ENCODE results near the gene CHST10.
"Not testable (repeated sequence)": the region's sequence is repeated elsewhere in the genome, so short reads cannot be mapped to it uniquely, and the experiment has no call there.

CHST10 gene

DNA sequence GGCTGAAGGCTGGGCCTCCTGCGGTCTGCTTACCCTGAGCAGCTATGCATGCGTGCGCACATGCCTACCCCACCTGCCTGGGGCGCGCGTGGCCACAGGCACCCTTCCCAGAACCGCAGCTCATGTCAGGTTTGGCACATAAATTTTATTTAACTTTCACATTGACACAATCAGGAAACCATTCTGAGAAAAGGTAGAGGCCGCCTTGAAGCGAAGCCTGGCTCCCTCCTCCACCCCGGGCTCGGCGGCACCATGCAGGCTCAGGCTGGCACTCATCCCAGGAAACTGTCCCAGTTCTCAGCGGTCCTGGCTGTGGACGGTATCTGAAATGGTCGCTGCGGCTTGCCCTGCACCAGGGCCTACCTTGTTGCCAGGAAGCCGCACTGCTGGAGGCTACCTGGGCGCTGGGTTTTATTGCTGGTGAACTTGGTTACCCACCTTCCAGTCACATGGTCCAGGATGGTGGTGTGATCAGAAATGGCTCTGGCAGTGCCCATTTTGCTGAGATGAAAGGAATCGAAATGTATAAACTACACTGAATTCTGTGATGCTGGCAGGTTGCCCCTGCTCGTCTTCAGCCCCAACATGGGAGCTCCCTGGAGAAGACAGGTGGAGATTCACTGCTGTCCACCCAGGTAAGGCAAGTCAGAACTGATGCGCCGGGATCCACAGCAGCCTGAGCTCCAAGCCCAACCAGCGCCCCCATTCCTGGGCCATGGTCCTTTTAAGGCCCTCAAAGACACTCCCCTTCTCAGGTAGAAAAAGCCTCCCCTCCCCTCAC, 25.5 kb downstream of the CHST10 start:
- DNase-seq, result no peak

DNA sequence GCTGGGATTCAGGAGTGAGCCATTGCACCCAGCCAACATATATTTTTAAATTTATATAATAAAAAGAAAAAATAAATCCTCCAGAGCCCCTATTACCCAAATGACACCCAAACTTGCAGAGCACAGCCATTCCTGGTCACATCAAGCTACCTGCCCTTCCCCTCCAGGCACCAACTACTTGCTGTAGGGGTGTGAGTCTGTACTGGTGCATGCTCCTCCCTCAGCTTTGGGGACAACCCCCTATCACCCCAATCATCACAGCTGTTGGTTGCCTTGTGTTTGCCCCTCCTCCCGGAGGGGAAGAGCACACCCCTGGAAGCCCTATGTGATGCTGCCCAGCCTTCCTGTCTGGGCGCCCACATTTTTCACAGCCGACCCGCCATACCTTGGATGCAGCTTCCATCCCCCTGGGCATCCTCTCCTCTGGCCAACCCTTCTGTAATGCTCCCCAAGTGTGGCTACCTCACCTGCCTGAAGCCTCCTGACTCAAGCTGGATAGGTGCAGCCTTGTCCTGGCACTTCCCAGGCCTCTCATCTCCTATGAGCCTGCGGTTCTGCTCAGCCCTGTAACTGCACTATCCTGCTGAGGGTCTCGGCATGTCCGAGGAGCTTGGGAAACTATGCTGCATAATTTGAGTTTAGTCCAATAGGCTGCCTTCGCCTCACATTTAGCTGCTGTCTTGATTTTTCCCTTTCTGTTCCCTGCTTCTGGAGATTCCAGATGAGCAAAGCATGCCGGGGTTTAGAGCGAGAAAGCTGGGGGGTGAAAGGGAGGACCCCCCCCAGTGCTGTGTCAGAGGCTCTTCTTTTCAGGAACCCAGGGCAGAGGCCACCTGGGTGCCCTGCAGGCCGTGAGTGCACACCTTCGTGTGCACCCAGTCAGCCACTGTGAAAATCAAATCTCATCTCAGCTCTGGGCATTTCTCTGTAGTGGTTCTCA, 27.2 kb downstream of the CHST10 start:
- no peak for DNase-seq

DNA sequence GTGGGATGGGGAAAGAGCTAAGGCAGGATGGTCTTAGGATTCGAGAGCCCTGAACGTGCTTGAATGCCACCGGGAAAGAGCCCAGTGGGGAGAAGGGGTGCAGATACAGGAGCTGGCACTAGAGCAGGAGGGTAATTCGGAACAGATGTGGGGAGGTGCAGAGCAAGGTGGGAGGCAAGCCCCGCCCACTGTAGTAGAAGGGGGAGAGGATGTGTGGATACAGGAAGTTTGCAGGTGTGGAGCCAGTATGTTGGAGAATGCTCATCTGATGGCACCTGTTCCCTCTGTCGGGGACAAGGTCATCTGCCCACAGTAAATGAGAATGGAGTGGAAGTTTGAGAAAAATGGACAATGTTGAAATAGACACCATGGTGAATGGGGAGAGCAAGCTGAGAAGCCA, 28.8 kb downstream of the CHST10 start:
- no peak for DNase-seq

DNA sequence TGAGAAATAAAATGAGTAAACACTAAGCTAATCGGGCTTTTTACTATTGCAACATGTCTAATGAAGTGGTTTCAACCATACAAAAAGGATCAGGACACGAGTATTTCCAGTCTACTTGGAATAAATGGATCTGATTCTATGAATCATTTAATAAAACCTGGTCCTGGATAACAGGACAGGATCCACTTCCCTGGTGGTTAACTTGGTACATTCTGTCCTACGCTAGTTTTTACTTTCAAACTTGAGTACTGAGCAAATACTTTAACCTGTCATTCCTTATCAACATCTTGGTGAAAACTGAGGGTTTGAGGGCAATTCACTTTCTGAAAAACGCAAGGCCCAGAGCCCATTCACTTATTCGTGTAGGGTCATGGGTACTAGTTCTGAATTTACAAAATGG, 33.5 kb downstream of the CHST10 start:
- no peak for DNase-seq

DNA sequence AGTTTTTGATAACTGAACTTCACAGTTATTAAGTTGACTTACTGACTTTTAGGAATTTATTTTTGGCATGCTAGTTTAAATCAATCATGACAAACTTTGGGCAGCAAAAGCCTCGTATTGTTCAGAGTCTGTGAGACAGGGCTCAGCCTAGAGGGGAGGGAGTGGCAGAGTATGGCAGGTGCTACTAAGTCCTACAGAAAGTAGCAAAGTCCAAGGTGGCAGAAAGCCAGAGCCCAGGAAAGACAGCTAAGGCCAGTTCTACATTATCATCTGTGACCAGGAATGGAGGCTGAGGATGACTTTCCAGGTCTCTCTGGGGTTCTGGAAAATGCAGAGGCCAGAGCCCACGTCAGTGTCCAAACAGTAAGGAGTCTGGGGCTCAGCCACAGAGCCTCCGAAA, 34.2 kb downstream of the CHST10 start:
- DNase-seq, result no peak

DNA sequence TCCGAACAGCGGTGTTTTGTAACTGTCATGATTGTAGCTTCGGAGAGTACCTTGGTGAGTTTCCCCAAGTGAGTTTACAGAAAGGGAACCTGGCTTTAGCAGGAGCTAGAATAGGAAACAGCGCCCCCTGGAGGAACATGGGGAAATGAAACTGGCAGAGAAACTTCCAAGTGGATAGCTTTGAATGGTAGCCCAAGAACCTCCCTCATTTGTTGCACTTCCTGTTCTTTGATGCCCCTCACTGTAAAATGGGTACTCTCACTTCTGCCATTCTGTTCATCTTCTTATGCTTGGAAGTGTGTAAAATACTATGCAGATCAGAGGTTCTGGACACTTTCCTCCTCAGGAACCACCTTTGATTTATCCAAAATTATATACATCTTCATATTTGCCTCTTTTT, 36.2 kb downstream of the CHST10 start:
- DNase-seq, result peak; percentile 27 to 78

DNA sequence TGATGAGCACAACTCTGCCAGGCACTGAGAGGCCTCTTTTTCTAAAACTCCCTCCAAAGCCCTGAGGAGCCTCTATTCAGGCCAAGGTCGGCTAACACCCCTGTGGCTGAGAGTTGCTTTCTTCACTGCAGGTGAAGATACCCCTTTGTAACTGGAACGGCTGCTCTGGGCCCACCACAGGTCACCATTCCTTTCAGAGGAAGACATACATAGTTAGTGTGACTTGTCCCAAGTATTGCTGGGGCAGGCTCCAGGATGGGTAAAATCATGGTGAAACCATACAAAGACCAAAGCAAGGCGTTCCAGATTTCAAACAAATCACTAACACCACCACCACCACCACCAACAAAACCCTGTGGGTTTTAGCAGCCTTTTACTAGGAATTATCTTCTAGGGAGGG, 36.8 kb downstream of the CHST10 start:
- DNase-seq, result no peak

DNA sequence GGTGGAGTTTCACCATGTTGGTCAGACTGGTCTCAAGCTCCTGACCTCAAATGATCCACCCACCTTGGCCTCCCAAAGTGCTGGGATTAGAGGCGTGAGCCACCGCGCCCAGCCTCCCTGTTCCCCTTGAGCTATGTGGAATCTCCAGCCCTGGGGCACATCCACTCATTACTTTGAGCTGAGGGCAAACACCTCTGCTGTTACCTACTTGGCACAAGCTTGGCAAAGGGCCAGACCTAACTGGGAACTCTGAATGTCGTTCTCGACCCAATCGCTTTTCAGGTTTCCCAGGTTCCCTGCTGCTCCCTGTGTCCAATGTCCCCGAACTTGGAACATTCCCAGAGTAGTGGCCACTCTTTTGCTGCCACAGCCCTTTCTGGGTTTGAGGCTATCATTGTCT, 40.6 kb downstream of the CHST10 start:
- no peak for DNase-seq

DNA sequence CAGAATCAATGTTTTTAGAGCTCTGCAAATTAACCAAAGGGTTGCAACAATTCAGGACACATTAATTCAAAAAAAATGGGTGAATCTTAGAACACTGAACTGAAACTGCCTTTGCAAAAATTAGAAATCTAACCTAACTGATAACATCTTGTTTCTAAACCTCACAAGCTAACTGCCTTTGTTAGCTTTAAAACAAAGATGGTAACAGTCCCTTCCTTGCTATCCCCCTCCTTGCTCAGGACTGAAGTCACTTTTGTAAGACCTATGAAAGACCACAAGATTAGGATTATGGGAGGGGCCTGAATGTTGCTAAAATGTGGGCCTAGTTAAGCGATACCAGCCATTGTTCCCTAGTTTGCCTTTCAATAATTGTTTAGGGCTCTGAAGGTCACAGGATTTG, 50.3 kb downstream of the CHST10 start:
- DNase-seq, result no peak

DNA sequence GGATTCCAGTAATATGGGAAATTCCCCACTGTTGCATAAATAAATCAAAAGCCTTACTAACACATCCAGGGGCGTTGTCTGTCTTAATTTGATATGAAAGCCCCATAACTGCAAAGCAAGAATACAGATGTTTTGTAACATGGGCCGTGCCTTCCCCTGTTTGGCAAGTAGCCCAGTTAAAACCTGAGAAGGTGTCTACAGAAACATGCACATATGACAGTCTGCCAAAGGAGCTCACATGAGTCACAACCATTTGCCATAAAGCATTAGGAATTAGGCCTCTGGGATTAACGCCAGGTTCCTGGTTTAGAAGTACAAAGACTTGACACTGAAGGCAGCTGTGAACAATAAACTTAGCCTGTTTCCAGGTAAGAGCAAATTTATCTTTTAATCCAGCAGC, 52.0 kb downstream of the CHST10 start:
- no peak for DNase-seq

DNA sequence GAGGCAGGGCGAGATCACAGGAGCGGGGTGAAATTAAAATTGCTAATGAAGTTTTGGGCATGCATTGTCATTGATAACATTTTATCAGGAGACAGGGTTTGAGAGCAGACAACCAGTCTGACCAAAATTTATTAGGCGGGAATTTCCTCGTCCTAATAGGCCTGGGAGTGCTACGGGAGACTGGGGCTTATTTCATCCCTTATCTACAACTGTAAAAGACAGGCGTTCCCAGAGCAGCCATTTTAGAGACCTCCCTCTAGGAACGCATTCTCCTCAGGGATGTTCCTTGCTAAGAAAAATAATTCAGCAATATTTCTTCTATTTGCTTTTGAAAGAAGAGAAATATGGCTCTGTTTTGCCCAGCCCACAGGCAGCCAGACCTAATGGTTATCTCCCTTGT, 55.2 kb downstream of the CHST10 start:
- not testable (repeated sequence) for DNase-seq

DNA sequence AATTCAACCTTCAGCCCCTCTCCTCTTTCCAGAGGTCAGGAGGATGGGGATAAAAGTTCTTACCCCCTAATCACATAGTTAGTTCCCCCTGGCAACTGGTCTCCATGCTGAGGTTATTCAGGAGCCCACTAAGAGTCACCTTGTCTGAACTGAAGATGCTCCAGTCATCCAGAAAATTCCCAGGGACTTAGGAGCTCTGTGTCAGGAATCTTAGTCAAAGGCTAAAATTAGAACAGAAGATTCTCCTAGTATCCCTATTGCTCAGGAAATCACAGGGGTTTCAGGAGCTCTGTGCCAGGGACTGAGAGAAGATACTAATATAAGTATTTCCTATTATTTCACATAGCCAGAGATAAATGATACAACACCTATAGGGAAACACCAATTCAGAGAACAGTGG, 57.9 kb downstream of the CHST10 start:
- DNase-seq, result no peak

DNA sequence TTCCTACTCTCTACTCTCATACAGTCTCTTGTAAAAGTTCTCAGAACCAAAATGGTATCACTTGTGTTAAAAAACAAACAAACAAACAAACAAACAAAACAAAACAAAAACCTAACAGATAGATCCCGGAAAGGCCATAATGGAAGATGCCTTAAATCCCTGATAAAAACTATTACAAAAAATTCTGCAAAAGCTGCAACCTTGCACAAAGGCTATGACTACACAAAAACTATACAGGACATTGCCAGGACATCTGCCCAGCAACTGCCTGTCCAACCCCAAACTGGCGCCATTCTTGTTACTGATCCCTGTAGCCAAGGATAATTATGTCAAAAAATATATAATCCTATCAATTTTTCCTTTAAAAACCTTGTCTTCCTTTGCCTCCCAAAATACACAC, 58.9 kb downstream of the CHST10 start:
- DNase-seq, result no peak

DNA sequence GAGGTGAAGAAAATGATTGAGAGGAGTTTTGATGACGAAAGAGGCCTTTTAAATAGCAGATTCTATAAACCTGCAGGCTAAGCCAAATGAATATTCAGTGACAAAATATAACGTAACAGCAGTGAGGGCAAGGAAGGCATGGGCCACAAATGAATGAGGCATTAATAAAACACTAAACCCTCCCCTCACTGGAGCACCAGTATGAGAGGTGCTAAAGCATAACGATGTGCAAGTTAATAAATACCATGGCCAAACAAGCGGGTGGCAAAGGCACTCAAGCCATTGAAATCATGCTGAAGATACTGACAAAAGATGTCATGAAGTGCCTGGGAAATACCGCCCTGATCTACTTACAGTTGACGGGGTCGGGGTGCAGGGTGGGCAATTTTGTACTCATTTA, 64.9 kb downstream of the CHST10 start:
- no peak for DNase-seq

DNA sequence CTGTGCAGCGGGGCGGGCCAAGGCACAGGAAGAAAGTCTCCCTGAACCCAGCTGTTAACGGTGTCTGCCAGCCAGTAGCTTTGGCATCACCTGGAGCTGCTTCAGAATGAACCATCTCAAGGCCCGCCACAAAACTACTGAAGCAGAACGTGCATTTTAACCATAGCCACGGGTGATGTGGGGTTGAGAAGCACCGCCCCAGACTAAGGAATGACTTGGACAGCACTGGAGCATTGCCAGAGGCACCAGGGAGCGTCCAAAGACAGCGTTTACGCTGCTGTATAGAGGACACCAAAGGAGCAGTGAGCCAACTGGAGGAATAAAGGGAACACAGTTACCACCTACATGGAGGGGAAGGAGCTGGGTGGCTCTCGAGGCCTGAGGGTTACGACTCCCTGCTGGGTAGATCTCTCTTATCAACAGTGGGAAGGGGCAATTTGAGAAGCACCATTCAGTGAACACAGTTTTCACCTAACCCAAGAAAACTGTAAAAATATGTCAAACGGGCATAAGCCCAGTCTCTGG, 66.7 kb downstream of the CHST10 start:
- DNase-seq, result no peak

DNA sequence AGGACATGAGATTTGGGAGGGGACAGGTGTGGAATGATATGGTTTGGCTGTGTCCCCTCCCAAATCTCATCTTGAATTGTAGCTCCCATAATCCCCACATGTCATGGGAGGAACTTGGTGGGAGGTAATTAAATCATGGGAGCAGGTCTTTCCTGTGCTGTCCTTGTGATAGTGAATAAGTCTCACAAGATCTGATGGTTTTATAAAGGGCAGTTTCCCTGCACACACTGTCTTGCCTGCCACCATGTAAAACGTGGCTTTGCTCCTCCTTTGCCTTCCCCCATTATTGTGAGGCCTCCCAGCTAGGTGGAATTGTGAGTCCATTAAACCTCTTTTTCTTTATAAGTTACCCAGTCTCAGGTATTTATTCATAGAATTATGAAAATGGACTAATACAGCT, 72.3 kb downstream of the CHST10 start:
- DNase-seq, result not testable (repeated sequence)

DNA sequence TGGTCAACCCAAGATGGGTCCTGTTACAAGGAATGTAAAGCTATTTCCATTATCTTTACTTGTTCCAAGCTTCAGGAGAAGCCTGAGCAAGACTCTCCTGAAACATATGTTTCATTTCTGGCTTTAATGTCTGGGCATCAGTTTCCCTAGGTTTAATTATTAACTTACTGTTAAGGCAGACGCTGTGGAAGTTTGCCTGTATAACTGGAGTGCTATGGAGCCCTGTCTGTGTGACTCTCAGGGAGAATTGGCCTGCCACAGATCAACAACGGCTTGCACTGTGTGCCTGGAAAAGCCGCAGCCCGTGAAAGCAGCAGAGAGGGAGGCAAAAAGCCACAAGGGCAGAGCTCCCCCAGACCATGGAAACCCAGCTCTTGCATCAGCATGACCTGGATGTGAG, 73.0 kb downstream of the CHST10 start:
- no peak for DNase-seq

DNA sequence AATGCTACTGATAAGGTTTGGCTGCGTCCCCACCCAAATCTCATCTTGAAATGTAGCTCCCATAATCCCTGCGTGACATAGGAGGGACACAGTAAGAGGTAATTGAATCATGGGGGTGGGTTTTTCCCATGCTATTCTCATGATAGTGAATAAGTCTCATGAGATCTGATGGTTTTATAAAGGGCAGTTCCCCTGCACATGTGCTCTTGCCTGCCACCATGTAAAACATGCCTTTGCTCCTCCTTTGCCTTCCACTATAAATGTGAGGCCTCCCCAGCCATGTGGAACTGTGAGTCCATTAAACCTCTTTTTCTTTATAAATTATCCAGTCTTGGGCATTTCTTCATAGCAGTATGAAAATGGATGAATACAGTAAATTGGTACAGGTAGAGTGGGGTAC, 75.0 kb downstream of the CHST10 start:
- DNase-seq, result not testable (repeated sequence)
